GM21576 (cell line): ENCODE measurements around the gene NQO2.
"Not testable (repeated sequence)": the region's sequence is repeated elsewhere in the genome, so short reads cannot be mapped to it uniquely, and the experiment has no call there.

ENCODE experiments used
- ATAC-seq: cut with Tn5 transposase; IDR thresholded peaks from one replicate; pipeline ENCODE4 v1.9.1; 2021; ENCODE audit warnings: mild to moderate bottlenecking, moderate library complexity; ENCODE audit not compliant: unreplicated experiment

NQO2 gene

GRCh38 chr6:2988426-2989331 lies 11.0 kb upstream of the NQO2 start:
- ATAC-seq: peak; percentile 70

GRCh38 chr6:2989332-2990247 lies 10.1 kb upstream of the NQO2 start:
- peak; percentile 56 for ATAC-seq

GRCh38 chr6:2990248-2990931 lies 9.3 kb upstream of the NQO2 start:
- no peak for ATAC-seq

- no peak for ATAC-seq
Observed at GRCh38 chr6:2990932-2991506, 8.7 kb upstream of the NQO2 start.

GRCh38 chr6:2992330-2992979 lies 7.2 kb upstream of the NQO2 start:
- ATAC-seq: no peak

GRCh38 chr6:2993755-2994317 lies 5.9 kb upstream of the NQO2 start:
- no peak for ATAC-seq

GRCh38 chr6:2998249-2998997 lies 1.3 kb upstream of the NQO2 start:
- ATAC-seq: peak; percentile 41

- ATAC-seq: peak; percentile 20
Observed at GRCh38 chr6:2998998-2999617, 586 bp upstream of the NQO2 start.

GRCh38 chr6:3001146-3001772 lies 1.6 kb downstream of the NQO2 start:
- ATAC-seq: no peak

GRCh38 chr6:3001773-3002293 lies 2.1 kb downstream of the NQO2 start:
- peak; percentile 32 for ATAC-seq

- ATAC-seq: not testable (repeated sequence)
Observed at GRCh38 chr6:3003226-3003625, 3.5 kb downstream of the NQO2 start.

- no peak for ATAC-seq
Observed at GRCh38 chr6:3005077-3005476, 5.4 kb downstream of the NQO2 start.

GRCh38 chr6:3005874-3006273 lies 6.2 kb downstream of the NQO2 start:
- ATAC-seq: no peak

- ATAC-seq: no peak
Observed at GRCh38 chr6:3006476-3006875, 6.8 kb downstream of the NQO2 start.

- no peak for ATAC-seq
Observed at GRCh38 chr6:3007571-3007970, 7.9 kb downstream of the NQO2 start.

- ATAC-seq: not testable (repeated sequence)
Observed at GRCh38 chr6:3008712-3009265, 9.1 kb downstream of the NQO2 start.

GRCh38 chr6:3009930-3010329 lies 10.2 kb downstream of the NQO2 start:
- ATAC-seq: no peak

GRCh38 chr6:3011158-3011557 lies 11.5 kb downstream of the NQO2 start:
- no peak for ATAC-seq
